ENCODE measurements around the gene CADPS. TPM values are rescaled to one million over a fixed set of nuclear protein-coding genes. Genes with fewer than 3 reads are reported as not detected.

The CADPS gene
- total RNA-seq, 1 donor from 2014 or later: not detected

DNA sequence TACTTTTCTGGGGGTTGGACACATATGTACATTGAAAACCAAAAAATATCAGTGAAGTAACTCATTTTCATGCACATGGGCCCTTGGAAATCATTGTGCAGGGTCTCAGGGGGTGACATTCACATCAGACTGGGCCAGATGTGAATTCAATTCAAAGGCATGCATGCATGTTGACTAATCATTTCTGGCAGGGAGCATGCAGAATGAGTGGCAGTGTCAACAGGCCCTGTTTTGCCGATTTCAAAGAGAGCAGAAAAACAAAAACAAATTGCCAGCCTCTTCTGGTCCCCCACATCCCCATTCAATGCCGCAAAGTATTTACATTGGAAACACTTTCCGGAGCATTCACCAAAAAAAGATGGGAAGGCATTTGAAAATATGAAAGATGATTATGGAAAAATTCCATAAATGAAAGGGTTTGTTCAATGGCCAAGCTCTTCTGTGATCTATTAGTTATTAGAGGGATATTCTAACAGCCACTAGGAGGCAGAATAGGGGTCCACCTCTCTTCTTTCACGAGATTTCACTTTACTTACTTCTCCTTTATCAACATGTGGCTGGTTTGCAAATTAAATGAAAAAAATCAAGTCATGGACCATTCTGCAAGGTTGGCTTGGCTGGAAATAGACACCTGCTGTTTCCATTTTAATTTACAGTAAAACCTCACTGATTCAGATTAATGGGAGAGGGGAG lies 382.0 kb downstream of the CADPS start:
- no peaks in the 10 kb centered on the region for H3K36me3 Mint-ChIP-seq (ENCODE audit: low read depth)
- no peaks in the 10 kb centered on the region for H3K9me3 Mint-ChIP-seq
- intact Hi-C loops (cut with micrococcal nuclease): no loop called here
- H3K4me1 Mint-ChIP-seq (ENCODE audit: low read depth): no peaks in the 10 kb centered on the region
- H3K27ac Mint-ChIP-seq: no peak overlapping the region
- no peak for DNase-seq (ENCODE audit: low spot score)
- no peaks in the 10 kb centered on the region for H3K27me3 Mint-ChIP-seq (ENCODE audit: low read depth)
- no peak overlapping the region for H3K4me3 Mint-ChIP-seq (ENCODE audit: low read depth)

DNA sequence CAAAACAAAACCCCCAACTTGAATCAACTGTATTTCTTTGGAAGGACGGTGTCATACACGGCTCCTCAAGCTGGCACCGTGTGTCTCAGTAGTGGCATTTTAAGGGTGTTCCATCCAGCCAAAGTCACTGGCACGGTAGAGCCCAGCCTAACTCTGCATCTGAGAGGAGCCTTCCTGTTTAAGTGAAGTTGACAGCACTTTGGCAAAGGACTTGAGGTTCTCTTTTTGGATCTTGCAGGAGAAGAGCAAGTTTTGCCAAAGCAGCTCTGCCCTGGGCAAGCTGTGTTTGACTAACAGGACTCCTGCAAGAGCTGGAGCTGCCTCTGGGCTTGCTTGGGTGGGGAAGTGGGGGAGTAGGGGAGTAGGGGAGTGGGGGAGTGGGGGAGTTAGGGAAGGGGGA lies 392.3 kb downstream of the CADPS start:
- H3K27ac Mint-ChIP-seq: no peak overlapping the region

DNA sequence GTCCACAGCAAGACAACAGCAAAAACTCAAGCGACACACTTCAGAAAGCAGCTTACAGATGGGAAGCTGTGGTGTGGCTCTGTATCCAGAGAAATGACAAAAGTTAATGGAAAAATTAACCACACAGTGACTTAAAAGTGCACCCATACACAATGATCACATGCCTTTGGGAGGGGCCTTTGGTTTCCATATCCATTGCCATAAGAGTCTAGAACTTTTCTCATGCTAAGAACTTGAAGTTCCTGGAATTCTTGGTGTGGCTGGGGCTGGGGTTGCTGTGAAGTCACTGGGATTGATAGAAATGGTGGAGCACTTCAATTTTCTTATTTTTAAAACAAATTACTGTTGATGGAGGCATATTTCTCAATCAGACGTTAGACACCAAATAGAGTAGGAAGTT lies 393.3 kb downstream of the CADPS start:
- no peaks in the 10 kb centered on the region for H3K4me1 Mint-ChIP-seq (ENCODE audit: low read depth)
- intact Hi-C loops (cut with micrococcal nuclease): no loop called here
- H3K4me3 Mint-ChIP-seq (ENCODE audit: low read depth): no peak overlapping the region
- H3K9me3 Mint-ChIP-seq: no peaks in the 10 kb centered on the region
- H3K27me3 Mint-ChIP-seq (ENCODE audit: low read depth): no peaks in the 10 kb centered on the region
- H3K36me3 Mint-ChIP-seq (ENCODE audit: low read depth): no peaks in the 10 kb centered on the region
- no peak for DNase-seq (ENCODE audit: low spot score)
- no peak overlapping the region for H3K27ac Mint-ChIP-seq

More for the DNA sequence above, 392.3 kb downstream of the CADPS start:
- Mint-ChIP-seq H3K36me3 (ENCODE audit: low read depth) (no peaks in the 10 kb centered on the region), H3K9me3 (no peaks in the 10 kb centered on the region), H3K4me1 (ENCODE audit: low read depth) (no peaks in the 10 kb centered on the region), H3K27me3 (ENCODE audit: low read depth) (no peaks in the 10 kb centered on the region), H3K4me3 (ENCODE audit: low read depth) (no peak overlapping the region)
- intact Hi-C loops (cut with micrococcal nuclease): no loop called here
- DNase-seq (ENCODE audit: low spot score): no peak

DNA sequence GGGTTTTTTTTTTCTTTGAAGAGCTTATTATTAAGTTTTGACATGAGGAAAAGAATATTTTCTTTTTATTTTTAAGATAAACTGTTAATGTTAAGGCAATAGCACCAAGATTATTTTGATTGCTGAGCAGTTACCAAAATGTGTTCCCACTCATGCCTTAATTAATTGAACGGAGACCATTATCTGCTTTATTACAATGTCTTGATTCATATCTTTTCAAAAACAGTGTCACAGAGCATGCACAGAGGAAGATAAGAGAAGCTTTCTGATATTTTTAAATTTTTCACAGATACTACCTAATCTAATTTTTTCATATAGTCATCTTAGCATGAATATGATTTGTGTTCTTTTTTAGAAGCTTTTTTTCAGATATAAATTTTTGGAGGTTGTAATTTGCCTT lies 395.2 kb downstream of the CADPS start:
- no peaks in the 10 kb centered on the region for H3K9me3 Mint-ChIP-seq
- DNase-seq (ENCODE audit: low spot score): no peak
- no peaks in the 10 kb centered on the region for H3K36me3 Mint-ChIP-seq (ENCODE audit: low read depth)
- intact Hi-C loops (cut with micrococcal nuclease): no loop called here
- H3K4me1 Mint-ChIP-seq (ENCODE audit: low read depth): no peaks in the 10 kb centered on the region
- no peaks in the 10 kb centered on the region for H3K27me3 Mint-ChIP-seq (ENCODE audit: low read depth)
- no peak overlapping the region for H3K27ac Mint-ChIP-seq
- no peak overlapping the region for H3K4me3 Mint-ChIP-seq (ENCODE audit: low read depth)

DNA sequence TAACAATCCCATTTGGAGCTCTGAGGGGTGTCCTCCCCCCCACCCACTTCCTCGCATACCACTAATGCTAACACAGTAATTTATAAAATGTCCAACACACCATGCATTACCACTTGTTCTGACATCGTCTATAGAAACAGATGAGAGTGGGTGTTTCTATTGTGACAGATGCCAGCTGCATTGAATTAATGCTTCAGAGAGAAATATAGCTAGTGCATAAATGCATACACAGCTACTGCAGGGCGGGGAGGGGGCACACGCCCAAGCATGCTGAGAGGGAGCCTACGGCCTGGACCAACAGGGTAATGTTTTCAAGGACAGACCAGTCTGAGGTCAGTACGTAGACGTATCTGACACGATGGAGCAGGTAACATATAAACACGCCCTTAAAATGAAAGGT lies 395.9 kb downstream of the CADPS start:
- Mint-ChIP-seq H3K36me3 (ENCODE audit: low read depth) (no peaks in the 10 kb centered on the region), H3K4me1 (ENCODE audit: low read depth) (no peaks in the 10 kb centered on the region), H3K4me3 (ENCODE audit: low read depth) (no peak overlapping the region), H3K9me3 (no peaks in the 10 kb centered on the region), H3K27me3 (ENCODE audit: low read depth) (no peaks in the 10 kb centered on the region), H3K27ac (no peak overlapping the region)
- intact Hi-C loops (cut with micrococcal nuclease): no loop called here
- no peak for DNase-seq (ENCODE audit: low spot score)

DNA sequence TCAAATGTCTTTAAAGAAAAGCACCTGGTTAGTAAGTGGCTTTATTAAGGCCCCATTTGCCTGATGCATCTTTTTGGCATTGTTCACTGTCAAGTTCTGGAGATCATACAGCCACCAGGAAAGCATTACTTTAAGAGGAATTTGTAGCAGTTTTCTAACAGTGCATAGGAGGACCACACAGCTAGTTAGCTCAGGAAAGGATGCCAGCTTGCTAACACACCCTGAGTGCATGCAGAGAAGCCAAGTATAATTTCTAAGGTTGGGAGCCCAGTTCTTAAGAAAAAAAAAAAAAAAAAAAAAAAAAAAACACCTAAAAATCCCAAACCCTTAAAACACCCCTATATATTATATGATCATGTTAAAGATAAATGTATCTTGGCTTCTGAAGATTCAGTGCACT lies 399.9 kb downstream of the CADPS start:
- H3K27me3 Mint-ChIP-seq (ENCODE audit: low read depth): no peaks in the 10 kb centered on the region
- no peaks in the 10 kb centered on the region for H3K36me3 Mint-ChIP-seq (ENCODE audit: low read depth)
- DNase-seq (ENCODE audit: low spot score): no peak
- intact Hi-C loops (cut with micrococcal nuclease): no loop called here
- no peaks in the 10 kb centered on the region for H3K4me1 Mint-ChIP-seq (ENCODE audit: low read depth)
- no peaks in the 10 kb centered on the region for H3K9me3 Mint-ChIP-seq
- no peak overlapping the region for H3K4me3 Mint-ChIP-seq (ENCODE audit: low read depth)
- no peak overlapping the region for H3K27ac Mint-ChIP-seq

DNA sequence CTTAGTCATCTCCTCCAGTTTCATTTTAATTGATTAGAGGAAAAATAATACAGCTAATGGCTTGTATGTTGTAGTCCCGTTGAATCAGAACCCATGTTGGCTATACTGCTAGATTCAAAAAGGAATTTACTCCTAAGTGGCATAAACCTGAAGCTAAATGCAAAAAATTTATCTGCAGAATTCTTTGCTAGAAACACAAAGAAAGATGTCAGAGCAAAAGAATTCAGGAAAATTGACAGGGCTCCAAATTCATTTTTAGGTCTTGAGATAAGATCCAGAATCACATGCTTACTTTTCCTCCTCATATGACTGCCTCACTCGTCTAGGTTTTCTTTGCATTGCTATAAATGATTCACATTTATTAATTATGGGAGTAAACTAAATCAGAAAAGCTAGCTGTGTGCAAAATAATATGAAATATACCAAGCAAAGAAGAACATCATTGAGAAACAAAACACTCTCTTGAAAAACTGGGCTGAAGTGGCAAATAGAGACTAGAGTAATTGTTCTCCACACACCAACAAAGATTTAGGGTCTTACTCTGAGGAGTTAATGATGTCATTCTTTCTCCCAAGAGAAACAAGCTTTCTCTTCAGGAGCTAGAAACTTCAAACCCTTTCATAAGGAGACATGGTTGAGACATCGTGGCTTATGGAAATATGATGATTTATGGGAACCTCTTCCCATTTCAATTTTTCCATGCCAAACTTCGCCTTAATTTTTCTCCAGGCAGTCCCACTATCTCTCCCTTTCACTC lies 407.1 kb downstream of the CADPS start:
- Mint-ChIP-seq H3K4me1 (ENCODE audit: low read depth) (no peaks in the 10 kb centered on the region), H3K36me3 (ENCODE audit: low read depth) (no peaks in the 10 kb centered on the region), H3K4me3 (ENCODE audit: low read depth) (no peak overlapping the region), H3K27ac (no peak overlapping the region), H3K9me3 (no peaks in the 10 kb centered on the region), H3K27me3 (ENCODE audit: low read depth) (no peaks in the 10 kb centered on the region)
- DNase-seq (ENCODE audit: low spot score): no peak
- intact Hi-C loops (cut with micrococcal nuclease): no loop called here

DNA sequence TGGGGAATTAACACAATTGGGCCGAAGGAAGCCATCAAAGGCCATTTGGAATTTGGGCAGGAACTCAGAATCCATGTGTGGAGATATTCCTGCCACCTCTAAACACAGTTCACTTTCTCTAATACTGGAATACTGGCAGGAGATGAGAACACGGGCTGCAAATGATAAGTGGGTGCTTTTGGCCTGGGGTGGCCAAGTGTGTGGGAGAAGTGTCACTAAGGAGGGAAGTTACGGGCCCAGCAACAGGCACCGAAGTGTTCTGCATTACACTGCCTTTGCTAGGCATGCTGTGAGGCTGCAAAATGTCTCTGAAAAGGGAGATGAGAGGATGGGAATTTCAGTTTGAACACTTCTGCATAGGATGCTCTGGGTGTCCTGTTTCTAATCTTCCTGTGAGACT lies 412.4 kb downstream of the CADPS start:
- Mint-ChIP-seq H3K27ac (no peak overlapping the region), H3K9me3 (no peaks in the 10 kb centered on the region), H3K27me3 (ENCODE audit: low read depth) (no peaks in the 10 kb centered on the region), H3K36me3 (ENCODE audit: low read depth) (no peaks in the 10 kb centered on the region), H3K4me3 (ENCODE audit: low read depth) (no peak overlapping the region), H3K4me1 (ENCODE audit: low read depth) (no peaks in the 10 kb centered on the region)
- intact Hi-C loops (cut with micrococcal nuclease): no loop called here
- DNase-seq (ENCODE audit: low spot score): no peak

DNA sequence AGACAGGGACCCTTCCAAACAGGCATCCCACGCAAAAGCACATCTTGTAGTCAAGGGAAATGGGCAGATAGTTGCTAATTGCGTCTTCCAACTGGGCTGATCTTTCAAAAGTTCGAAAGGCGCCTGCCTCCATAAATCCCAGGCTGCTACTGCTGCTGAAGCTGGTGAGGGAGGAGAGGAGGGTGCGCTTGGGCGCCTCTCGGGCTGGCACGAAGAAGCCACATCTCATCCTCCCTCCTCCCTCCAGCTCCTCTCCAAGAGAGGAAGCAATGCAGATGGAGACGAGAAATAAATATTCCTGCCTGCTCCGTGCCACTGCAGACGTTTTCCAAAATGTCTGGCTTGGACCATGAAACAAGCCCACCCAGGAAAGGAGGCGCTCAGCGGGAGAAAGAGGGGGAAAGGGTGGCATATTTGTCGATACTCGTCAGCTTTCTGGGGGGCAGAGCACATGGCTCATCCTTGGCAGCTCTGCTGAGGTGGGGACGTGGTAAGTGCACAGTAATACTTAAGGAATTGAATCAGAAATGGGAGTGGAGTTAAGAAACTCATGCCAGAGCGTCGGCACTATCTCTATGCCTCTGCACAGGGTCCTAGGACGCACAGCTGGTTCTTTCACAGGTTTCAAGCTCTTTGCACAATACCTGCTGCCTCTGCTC lies 413.0 kb downstream of the CADPS start:
- no peak for DNase-seq (ENCODE audit: low spot score)
- no peaks in the 10 kb centered on the region for H3K27me3 Mint-ChIP-seq (ENCODE audit: low read depth)
- H3K4me1 Mint-ChIP-seq (ENCODE audit: low read depth): no peaks in the 10 kb centered on the region
- H3K27ac Mint-ChIP-seq: no peak overlapping the region
- H3K4me3 Mint-ChIP-seq (ENCODE audit: low read depth): no peak overlapping the region
- no peaks in the 10 kb centered on the region for H3K36me3 Mint-ChIP-seq (ENCODE audit: low read depth)
- intact Hi-C loops (cut with micrococcal nuclease): no loop called here
- H3K9me3 Mint-ChIP-seq: no peaks in the 10 kb centered on the region

DNA sequence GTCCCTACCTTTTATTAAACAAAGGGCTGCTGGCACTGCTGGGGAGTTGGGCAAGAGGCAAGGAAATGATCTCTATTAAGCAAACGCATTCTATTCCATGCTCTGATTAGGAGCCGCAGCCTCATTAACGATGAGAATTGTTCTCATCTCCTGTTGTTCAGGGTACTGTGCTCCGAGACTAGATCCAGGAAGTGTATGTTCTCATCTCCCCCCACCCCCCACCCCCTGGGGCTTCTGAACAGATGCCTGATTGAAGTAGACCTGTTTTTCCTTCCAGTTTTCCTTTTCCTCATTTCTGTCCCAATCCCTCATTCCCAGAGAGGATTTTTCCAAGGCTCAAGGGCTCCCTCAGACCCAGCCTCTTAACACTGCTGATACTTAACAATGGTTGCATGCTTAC lies 420.3 kb downstream of the CADPS start:
- no peaks in the 10 kb centered on the region for H3K36me3 Mint-ChIP-seq (ENCODE audit: low read depth)
- peaks cover 3% of the 10 kb centered on the region for H3K4me1 Mint-ChIP-seq (ENCODE audit: low read depth)
- H3K27me3 Mint-ChIP-seq (ENCODE audit: low read depth): peaks cover 1% of the 10 kb centered on the region
- no peak for DNase-seq (ENCODE audit: low spot score)
- intact Hi-C loops (cut with micrococcal nuclease): no loop called here
- no peak overlapping the region for H3K4me3 Mint-ChIP-seq (ENCODE audit: low read depth)
- no peaks in the 10 kb centered on the region for H3K9me3 Mint-ChIP-seq
- no peak overlapping the region for H3K27ac Mint-ChIP-seq

DNA sequence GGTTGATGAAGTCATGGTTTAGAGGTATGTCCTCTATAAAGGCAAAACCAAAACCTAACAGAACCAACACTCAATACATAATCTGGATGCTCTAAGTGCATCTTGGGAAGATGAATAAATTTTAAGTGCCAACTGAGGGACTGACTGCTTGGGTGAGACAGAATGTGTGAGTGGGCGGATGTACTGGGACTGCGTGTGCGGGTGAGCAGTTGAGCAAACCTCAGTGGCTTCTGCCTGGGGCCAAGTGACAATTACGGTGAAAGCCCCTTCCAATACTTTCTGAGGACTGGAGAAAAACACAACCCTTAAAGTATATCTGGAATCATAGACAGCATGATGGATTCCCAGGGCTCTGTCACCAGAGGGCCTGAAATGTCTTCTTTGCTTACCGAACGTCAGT lies 421.8 kb downstream of the CADPS start:
- H3K4me3 Mint-ChIP-seq (ENCODE audit: low read depth): no peak overlapping the region
- no peak overlapping the region for H3K27ac Mint-ChIP-seq
- intact Hi-C loops (cut with micrococcal nuclease): no loop called here
- H3K36me3 Mint-ChIP-seq (ENCODE audit: low read depth): no peaks in the 10 kb centered on the region
- no peaks in the 10 kb centered on the region for H3K9me3 Mint-ChIP-seq
- no peak for DNase-seq (ENCODE audit: low spot score)
- peaks cover 1% of the 10 kb centered on the region for H3K27me3 Mint-ChIP-seq (ENCODE audit: low read depth)
- peaks cover 3% of the 10 kb centered on the region for H3K4me1 Mint-ChIP-seq (ENCODE audit: low read depth)

DNA sequence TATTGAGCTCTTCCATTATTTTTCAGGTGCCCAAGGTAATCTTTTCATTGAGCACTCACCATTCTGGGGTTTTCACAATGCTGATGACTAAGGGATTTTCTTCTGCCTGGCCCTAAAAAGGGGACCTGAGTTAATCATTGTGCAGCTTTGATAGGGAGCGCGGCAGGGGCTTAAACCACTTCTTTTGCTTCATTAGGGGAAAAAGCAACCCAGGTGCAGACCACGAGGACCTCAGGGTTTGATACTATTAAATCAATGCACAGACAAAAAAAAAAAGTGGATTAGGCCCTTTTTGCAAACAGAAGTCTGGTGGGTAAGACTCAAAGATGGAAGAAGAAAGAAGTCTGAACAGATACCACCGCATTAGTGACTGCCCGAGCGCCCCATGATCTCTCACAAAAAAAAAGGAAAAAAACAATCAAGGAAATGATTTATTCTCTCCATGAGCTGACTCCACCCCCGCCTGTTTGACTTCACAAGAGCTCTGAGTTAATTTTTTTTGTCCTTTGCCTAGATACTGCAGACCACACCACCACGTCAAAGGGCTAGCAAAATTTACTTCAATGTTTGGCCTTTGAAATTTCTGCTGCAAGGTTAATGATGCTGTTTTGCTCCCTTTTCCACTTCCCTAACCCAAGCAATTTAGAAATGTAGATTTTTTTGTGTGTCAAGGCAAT lies 423.9 kb downstream of the CADPS start:
- no peak for DNase-seq (ENCODE audit: low spot score)
- no peak overlapping the region for H3K27ac Mint-ChIP-seq
- H3K4me1 Mint-ChIP-seq (ENCODE audit: low read depth): peaks cover 7% of the 10 kb centered on the region
- no peaks in the 10 kb centered on the region for H3K36me3 Mint-ChIP-seq (ENCODE audit: low read depth)
- H3K4me3 Mint-ChIP-seq (ENCODE audit: low read depth): no peak overlapping the region
- H3K27me3 Mint-ChIP-seq (ENCODE audit: low read depth): peaks cover 1% of the 10 kb centered on the region
- no peaks in the 10 kb centered on the region for H3K9me3 Mint-ChIP-seq
- intact Hi-C loops (cut with micrococcal nuclease): no loop called here
